SK-N-SH (cell line): Measurements from ENCODE around the gene RCOR1. TPM values are rescaled to one million over a fixed set of nuclear protein-coding genes. Genes with fewer than 3 reads are reported as not detected.

ENCODE experiments used
- CTCF ChIA-PET: fragments of 300-600, 350-600 bp; formaldehyde crosslinking; extraction: SDS; loops from one replicate; lab custom pipeline; 2021; lab: Yijun Ruan, JAX
- POLR2A ChIA-PET: fragments of 350-600 bp; sonication (Branson Sonifier 250); formaldehyde crosslinking; extraction: SDS; loops from one replicate; lab custom pipeline; 2020; ENCODE audit warnings: antibody characterized with exemption, inconsistent platforms; lab: Yijun Ruan, JAX
- DNase-seq: peaks from one replicate; pipeline ENCODE4 v3.0.0; 2012
- H2AFZ ChIP-seq: fragments of 200-600 bp; sonication (generic); 2 replicates; pipeline ENCODE4 v1.8.1; 2016; ENCODE audit warnings: antibody characterized with exemption, mild to moderate bottlenecking, low read depth
- H3F3A ChIP-seq: fragments of 200-600 bp; sonication (generic); replicated peaks from 2 replicates; pipeline ENCODE3; 2016; ENCODE audit warnings: antibody characterized with exemption, mild to moderate bottlenecking; ENCODE audit not compliant: insufficient read depth
- H3K27ac ChIP-seq, 2 experiments: fragments of 200-500 bp in 1 of 2; fragments of 200-600 bp in 1 of 2; sonication (Bioruptor generic) in 1 of 2; sonication (generic), shearing (Covaris generic) in 1 of 2; 2 replicates each; pipeline versions ENCODE4 v1.5.1 to v1.6.1; 2014 to 2016; ENCODE audit warnings: low read depth in 2 of 2, inconsistent platforms in 1 of 2, low read length in 1 of 2, mild to moderate bottlenecking in 1 of 2, mixed read lengths in 1 of 2
- H3K27me3 ChIP-seq: fragments of 200-600 bp; sonication (generic), shearing (Covaris generic); 2 replicates; pipeline ENCODE4 v1.6.1; 2016; ENCODE audit warnings: mixed run types; ENCODE audit not compliant: insufficient read depth
- H3K36me3 ChIP-seq, 2 experiments: fragments of 200-500 bp in 1 of 2; fragments of 200-600 bp in 1 of 2; sonication (Bioruptor generic) in 1 of 2; sonication (generic) in 1 of 2; replicated peaks in 1 of 2; 2 replicates each; pipeline versions ENCODE3 to v1.5.1; 2014 to 2016; ENCODE audit warnings: low read length in 1 of 2, mild to moderate bottlenecking in 1 of 2; ENCODE audit not compliant: insufficient read depth in 2 of 2, control insufficient read depth in 1 of 2
- H3K4me1 ChIP-seq, 2 experiments: fragments of 200-500 bp in 1 of 2; fragments of 200-600 bp in 1 of 2; sonication (Bioruptor generic) in 1 of 2; sonication (generic), shearing (Covaris generic) in 1 of 2; 2 replicates each; pipeline versions ENCODE4 v1.5.1 to v1.6.1; 2014 to 2016; ENCODE audit warnings: low read depth in 1 of 2, low read length in 1 of 2, mixed run types in 1 of 2; ENCODE audit not compliant: insufficient read depth in 2 of 2, control insufficient read depth in 1 of 2
- H3K4me2 ChIP-seq: fragments of 200-600 bp; sonication (generic), shearing (Covaris generic); 2 replicates; pipeline ENCODE4 v1.6.1; 2017; ENCODE audit warnings: mixed run types
- H3K4me3 ChIP-seq, 2 experiments: fragments of 200-500 bp in 1 of 2; fragments of 200-600 bp in 1 of 2; sonication (Bioruptor generic) in 1 of 2; sonication (generic), shearing (Covaris generic) in 1 of 2; 2 replicates each; pipeline versions ENCODE4 v1.5.1 to v1.8.1; 2014 to 2016; ENCODE audit warnings: low read depth in 2 of 2, inconsistent platforms in 1 of 2, low read length in 1 of 2, mild to moderate bottlenecking in 1 of 2, mixed read lengths in 1 of 2, moderate library complexity in 1 of 2
- H3K79me2 ChIP-seq: fragments of 200-600 bp; sonication (generic); 2 replicates; pipeline ENCODE4 v1.8.1; 2017; ENCODE audit warnings: mild to moderate bottlenecking; ENCODE audit not compliant: insufficient read depth
- H3K9ac ChIP-seq: fragments of 200-600 bp; sonication (generic); 2 replicates; pipeline ENCODE4 v1.6.1; 2017; ENCODE audit warnings: mixed run types
- H3K9me2 ChIP-seq: fragments of 200-600 bp; sonication (generic); 2 replicates; pipeline ENCODE4 v1.6.1; 2017; ENCODE audit warnings: mixed run types
- H3K9me3 ChIP-seq: fragments of 200-600 bp; sonication (generic); 2 replicates; pipeline ENCODE4 v1.6.1; 2017; ENCODE audit warnings: mixed run types, mild to moderate bottlenecking, moderate library complexity
- H4K20me1 ChIP-seq: fragments of 200-600 bp; sonication (generic); 2 replicates; pipeline ENCODE4 v1.6.1; 2017; ENCODE audit warnings: mild to moderate bottlenecking, mixed run types; ENCODE audit not compliant: insufficient read depth
- CTCF ChIP-seq: fragments of 200-600 bp; sonication (generic); IDR thresholded peaks from 2 replicates; pipeline ENCODE4 v1.6.1; 2017; ENCODE audit warnings: antibody characterized with exemption, mild to moderate bottlenecking, moderate library complexity
- PBX3 ChIP-seq: IDR thresholded peaks from 2 replicates; pipeline ENCODE4; 2012
- RXRA ChIP-seq: IDR thresholded peaks from 2 replicates; pipeline ENCODE4 v1.4.0; 2012; ENCODE audit warnings: low read depth, mild to moderate bottlenecking, borderline replicate concordance
- SIN3A ChIP-seq: IDR thresholded peaks from 2 replicates; pipeline ENCODE4 v1.6.1; 2012; ENCODE audit warnings: low read depth, mild to moderate bottlenecking, low read length, moderate library complexity, borderline replicate concordance
- YY1 ChIP-seq: IDR thresholded peaks from 2 replicates; pipeline ENCODE4 v1.4.0; 2012; ENCODE audit warnings: low read depth, mild to moderate bottlenecking
- ZBTB33 ChIP-seq: IDR thresholded peaks from 2 replicates; pipeline ENCODE4 v1.4.0; 2012; ENCODE audit warnings: low read depth, borderline replicate concordance
- WGBS: methylation state at CpG from one replicate; pipeline ENCODE4 v1.1.6; 2017; ENCODE audit warnings: low lambda C conversion rate; 5-methylcytosine and 5-hydroxymethylcytosine counted together
- polyA plus RNA-seq, 3 experiments: library from polyadenylated mRNA; depleted of rRNA; stranded (reverse); fragments of >200 nt; gene quantifications; 2 replicates each; pipeline ENCODE4 v1.2.3, GENCODE V29; 2012

RCOR1 gene
- polyA plus RNA-seq, 1 of the 3 experiments (the other 2 are of a cell fraction): 8.5 TPM

GRCh38 chr14:102601378-102601925, 9.0 kb downstream of the RCOR1 start (continued):
- no peak for TF ChIP-seq ZBTB33
- no peak for TF ChIP-seq CTCF
- TF ChIP-seq SIN3A: no peak
- no peak for TF ChIP-seq PBX3
- no peak for TF ChIP-seq YY1
- TF ChIP-seq, all 33 proteins: peak for 0

- Histone ChIP-seq H3K4me1 (no peaks in the 10 kb centered on the region; a peak in 2 of 4 replicates), H3K36me3 (peaks cover 0 to 13% of the 10 kb centered on the region in 2 experiments), H4K20me1 (peaks cover 75% of the 10 kb centered on the region), H3K4me2 (no peak overlapping the region), H3K27ac (no peak overlapping the region), H3K9me3 (no peaks in the 10 kb centered on the region), H3K79me2 (peaks cover 100% of the 10 kb centered on the region), H3K9me2 (no peaks in the 10 kb centered on the region), H3F3A (no peaks in the 10 kb centered on the region), H3K27me3 (no peaks in the 10 kb centered on the region), H3K9ac (no peak overlapping the region), H3K4me3 (no peak overlapping the region), H2AFZ (no peak overlapping the region)
- ChIA-PET POLR2A (no interaction called here), CTCF (interaction anchor here (2.7 kb wide), 1 partner anchor 8 kb away, joined by 19 read pairs; no protein-coding TSS in a partner anchor)
- 96% methylated on average over 15 of the region's 16 CpGs for WGBS
- DNase-seq: no peak
- no peak for TF ChIP-seq RXRA
These were observed 10.2 kb downstream of the RCOR1 start for GRCh38 chr14:102602421-102603292.
